SKM-1 (cell line): ENCODE results near the gene MYO1G.
"Not testable (repeated sequence)": the region's sequence is repeated elsewhere in the genome, so short reads cannot be mapped to it uniquely, and the experiment has no call there.

Experiments
- DNase-seq: peaks from one replicate; lab custom pipeline; 2025; ENCODE audit not compliant: unreplicated experiment; lab: John Stamatoyannopoulos, UW

Gene MYO1G

GRCh38 chr7:44978511-44979366 lies at the start of gene MYO1G:
TSS of gene MYO1G (minus strand) at chr7:44979015. CDS start at chr7:44978961, 54 bp downstream.
- peak; percentile 89 for DNase-seq

- DNase-seq, result no peak
Measured at GRCh38 chr7:45028138-45028919, 49.5 kb upstream of the MYO1G start.

GRCh38 chr7:45027774-45028114 lies 48.9 kb upstream of the MYO1G start:
- no peak for DNase-seq

GRCh38 chr7:45026984-45027773 lies 48.4 kb upstream of the MYO1G start:
- DNase-seq, result peak; percentile 79

- DNase-seq, result no peak
Measured at GRCh38 chr7:45026013-45026412, 47.2 kb upstream of the MYO1G start.

DNA sequence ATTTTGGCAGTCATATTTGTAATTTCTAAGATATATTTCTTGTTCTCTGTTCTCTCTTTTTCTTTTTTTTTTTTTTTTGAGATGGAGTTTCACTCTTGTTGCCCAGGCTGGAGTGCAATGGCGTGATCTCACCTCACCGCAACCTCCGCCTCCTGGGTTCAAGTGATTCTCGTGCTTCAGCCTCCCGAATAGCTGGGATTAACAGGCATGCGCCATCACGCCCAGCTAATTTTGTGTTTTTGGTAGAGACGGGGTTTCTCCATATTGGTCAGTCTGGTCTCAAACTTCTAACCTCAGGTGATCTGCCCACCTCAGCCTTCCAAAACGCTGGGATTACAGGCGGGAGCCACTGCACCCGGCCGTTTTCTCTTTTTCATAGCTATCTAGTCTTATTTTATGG lies 46.7 kb upstream of the MYO1G start:
- not testable (repeated sequence) for DNase-seq

- DNase-seq, result no peak
Measured at GRCh38 chr7:45024126-45024744, 45.4 kb upstream of the MYO1G start.

- DNase-seq, result no peak
Measured at GRCh38 chr7:45021604-45022296, 42.9 kb upstream of the MYO1G start.

- no peak for DNase-seq
Measured at GRCh38 chr7:45020915-45021314, 42.1 kb upstream of the MYO1G start.

DNA sequence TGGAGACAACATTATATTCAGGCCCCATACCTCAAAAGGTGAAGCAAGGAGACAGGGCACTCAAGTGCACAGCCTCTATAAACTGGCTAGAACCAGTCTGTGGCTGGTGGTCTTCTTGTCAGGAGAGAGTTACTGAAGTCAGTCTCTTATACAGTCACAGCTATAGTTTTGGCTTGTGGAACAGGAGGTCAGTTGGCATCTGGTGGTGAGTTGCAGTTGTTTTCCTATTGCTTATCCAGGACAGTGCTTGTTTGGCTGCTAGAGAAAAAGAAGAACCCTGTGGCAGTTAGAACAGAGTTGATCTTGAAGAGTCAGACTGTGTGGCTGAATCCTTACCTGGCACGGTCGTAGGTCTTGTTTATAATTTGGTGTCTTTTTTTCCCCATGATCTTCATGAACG lies 38.4 kb upstream of the MYO1G start:
- DNase-seq, result no peak

GRCh38 chr7:45015313-45015712 lies 36.5 kb upstream of the MYO1G start:
- no peak for DNase-seq

DNA sequence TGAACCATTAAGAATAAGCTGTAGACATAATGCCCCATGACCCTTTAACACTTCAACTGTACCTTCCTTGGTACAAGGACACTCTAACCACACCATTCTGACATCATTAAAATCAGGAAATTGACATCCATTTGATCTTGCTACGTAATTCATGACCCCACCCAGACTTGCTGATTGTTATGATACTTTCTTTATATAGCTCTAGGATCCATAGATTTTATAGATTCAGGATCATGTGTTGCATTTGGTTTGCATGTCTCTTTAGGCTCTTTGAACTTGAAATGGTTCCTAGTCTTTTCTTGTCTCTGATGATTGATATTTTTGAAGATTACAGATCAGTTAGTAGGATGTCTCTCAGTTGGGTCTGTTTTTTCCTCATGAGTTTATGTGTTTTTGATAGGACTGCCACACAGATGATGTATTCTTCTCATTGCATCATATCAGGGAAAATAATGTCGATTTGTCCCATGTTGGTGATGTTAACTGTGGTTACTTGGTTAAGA lies 34.7 kb upstream of the MYO1G start:
- no peak for DNase-seq

DNA sequence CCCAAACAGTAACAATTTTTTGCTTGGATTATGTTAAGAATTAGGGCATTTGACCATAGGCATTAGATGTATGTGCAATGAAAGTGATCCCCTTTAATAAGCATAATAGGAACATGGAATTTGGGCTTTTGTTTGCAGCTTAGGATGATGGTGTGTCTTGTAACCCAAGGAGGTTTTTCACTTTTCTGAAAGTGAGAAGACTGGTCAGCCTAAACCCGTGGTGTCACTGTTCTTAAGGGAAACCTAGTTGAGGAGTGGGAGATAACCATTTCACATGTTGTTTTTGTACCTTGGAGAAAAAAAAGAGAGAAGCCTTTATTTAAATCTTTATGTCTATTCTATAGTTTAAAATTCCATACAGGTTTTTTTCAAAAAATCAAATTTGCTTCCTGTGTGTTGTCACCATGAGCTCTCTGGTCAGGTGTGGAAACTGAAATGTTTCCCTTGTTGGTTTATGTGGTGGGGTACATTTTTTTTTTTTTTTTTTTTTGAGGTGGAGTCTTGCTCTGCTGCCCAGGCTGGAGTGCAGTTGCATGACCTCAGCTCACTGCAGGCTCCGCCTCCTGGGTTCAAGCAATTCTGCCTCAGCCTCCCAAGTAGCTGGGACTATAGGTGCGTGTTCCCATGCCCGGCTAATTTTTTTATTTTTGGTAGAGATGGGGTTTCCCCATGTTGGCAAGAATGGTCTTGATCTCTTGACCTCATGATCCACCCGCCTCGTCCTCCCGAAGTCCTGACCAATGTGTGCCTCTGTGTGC lies 28.9 kb upstream of the MYO1G start:
- DNase-seq, result no peak

DNA sequence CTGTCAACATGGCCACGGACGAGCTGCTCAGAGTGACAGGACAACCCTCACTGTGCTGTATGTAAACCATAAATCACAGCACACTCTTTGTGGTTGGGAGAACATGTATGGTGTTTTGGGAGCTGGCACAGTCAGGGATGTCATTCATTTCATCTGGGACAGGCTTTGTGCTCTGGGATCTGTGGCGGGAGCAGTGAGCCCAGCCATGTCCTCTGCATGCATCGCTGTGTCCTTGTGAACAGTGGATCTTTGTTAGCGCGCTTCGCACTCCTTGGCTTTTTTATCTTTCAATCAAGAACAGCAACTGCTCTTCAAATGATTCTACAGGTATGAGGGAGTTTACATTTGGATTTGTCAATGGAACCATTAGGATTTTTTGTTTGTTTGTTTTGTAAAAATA lies 28.3 kb upstream of the MYO1G start:
- no peak for DNase-seq

GRCh38 chr7:45003789-45004188 lies 25.0 kb upstream of the MYO1G start:
- no peak for DNase-seq

GRCh38 chr7:45001826-45002225 lies 23.0 kb upstream of the MYO1G start:
- no peak for DNase-seq

- no peak for DNase-seq
Measured at GRCh38 chr7:45001138-45001694, 22.4 kb upstream of the MYO1G start.

- DNase-seq, result no peak
Measured at GRCh38 chr7:45000093-45001032, 21.5 kb upstream of the MYO1G start, which contains the start of gene CCM2. TSS of gene CCM2 (plus strand) at chr7:45000201. CDS start at chr7:45000334, 133 bp downstream.
